GM21423 (cell line): ENCODE results near the gene XCR1.
"Not testable (repeated sequence)": the region's sequence is repeated elsewhere in the genome, so short reads cannot be mapped to it uniquely, and the experiment has no call there.

Experiments used
- ATAC-seq: cut with Tn5 transposase; IDR thresholded peaks from one replicate; pipeline ENCODE4 v1.9.1; 2021; ENCODE audit warnings: mild to moderate bottlenecking, moderate library complexity; ENCODE audit not compliant: unreplicated experiment

Gene XCR1

DNA sequence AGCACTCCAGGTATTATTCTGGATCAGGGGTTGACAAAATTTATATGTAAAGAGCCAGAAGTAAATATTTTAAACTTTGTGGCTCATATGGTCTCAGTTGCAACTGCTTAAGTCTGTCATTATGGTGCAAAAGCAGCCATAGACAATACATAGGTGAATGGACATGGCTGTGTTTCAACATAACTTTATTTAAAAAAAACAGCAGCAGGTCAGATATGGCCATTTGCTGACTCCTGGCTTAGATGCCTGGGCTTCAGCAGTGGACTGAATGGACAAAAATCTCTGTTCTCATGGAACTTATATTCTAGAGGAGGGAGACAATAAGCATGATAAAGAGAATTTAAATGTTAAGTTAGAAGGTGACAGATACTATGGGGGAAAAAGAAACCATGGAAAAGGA, 20.0 kb downstream of the XCR1 start:
- no peak for ATAC-seq

- ATAC-seq: no peak
These were observed 20.8 kb downstream of the XCR1 start for GRCh38 chr3:46006238-46007032.

- not testable (repeated sequence) for ATAC-seq
These were observed 23.6 kb downstream of the XCR1 start for GRCh38 chr3:46003706-46004105.

DNA sequence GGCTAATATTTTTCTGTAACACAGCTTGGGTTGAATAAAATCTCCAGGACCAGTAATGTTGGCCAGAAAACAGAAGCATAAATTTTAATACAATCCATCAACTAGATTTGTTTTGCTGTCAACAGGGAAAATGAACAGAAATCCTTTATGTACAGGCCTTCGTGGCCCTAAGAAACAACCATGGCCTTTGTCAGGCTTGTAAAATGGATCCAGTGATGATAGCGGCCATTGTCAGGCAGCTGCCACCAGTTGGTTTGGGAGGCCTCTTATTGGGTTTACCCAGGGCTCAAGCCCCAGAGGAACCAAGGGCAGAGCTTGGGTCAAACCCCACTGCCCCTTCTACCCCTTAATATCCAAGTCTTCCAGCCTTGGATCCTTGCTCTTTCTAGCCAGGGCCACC, 26.1 kb downstream of the XCR1 start:
- no peak for ATAC-seq

DNA sequence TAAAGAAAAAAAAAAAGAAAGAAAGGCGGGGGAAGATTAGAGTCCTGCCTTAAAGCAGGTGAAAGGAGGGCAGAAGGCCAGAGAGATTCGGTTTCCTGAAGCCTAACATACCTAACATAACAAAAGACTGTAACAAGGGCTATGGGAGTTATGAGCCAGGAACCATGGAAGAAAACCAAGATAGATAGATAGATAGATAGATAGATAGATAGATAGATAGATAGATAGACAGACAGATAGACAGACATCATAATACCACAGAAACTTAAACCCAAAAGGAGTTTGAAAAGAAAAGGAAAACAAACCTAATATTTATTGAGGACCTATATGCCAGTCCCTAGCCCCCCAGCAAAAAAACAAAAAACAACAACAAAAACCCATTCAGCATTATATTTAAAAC, 29.3 kb downstream of the XCR1 start:
- no peak for ATAC-seq

GRCh38 chr3:45997499-45997898, 29.8 kb downstream of the XCR1 start:
- not testable (repeated sequence) for ATAC-seq

DNA sequence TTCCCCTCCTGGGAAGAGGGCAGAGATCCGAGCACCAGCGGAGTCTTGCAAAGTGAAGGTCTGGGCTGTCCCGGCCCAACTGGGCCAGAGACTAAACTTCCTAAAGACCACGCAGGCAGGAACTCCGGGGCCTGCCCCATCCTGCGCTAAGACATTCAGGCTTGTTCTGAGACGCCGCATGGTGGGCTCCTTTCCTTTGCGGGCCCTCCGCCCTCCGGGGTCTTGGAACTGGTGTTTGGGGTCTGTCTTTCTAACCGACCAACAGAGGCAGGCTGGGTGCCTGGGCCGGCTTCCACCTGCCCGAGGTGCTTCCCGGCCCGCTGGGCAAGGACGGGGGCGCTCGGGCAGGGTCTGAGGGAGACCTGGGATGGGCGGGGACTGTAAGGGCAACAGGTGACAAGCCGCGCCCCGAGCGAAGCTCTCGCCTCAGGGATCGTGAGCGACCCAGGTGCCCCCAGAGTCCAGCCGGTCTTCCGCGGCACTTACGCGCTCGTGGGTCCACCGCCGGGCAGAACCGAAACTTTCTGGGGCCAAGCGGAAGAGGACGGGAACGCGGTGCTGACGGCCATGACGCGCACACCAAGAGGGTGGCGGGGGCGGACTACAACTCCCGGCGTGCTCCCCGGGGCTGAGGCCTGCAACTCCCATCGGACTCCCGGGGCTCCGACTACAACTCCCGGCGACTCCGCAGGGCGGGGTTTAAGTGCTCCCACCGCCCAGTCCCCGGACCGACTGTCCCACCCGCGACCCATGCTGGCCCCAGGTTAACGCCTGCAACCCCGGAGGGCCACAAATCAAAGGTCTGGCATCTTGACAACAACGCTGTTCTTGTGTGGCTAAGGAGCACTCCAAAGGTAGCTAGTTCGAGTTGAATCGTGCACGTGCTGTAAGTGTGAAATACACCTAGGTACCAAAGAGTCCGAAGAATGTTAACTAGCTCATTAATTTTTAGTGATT, 31.8 kb downstream of the XCR1 start, which contains the start of gene FYCO1:
TSS of gene FYCO1 (minus strand) at position 589 of the 957 bp plus-strand sequence. CDS start 10,914 bp downstream, outside the sequence.
- ATAC-seq: peak; percentile 88

- no peak for ATAC-seq
These were observed 32.7 kb downstream of the XCR1 start for GRCh38 chr3:45994419-45995235.

GRCh38 chr3:45993421-45994027, 33.8 kb downstream of the XCR1 start:
- no peak for ATAC-seq

GRCh38 chr3:45992821-45993221, 34.5 kb downstream of the XCR1 start:
- no peak for ATAC-seq

DNA sequence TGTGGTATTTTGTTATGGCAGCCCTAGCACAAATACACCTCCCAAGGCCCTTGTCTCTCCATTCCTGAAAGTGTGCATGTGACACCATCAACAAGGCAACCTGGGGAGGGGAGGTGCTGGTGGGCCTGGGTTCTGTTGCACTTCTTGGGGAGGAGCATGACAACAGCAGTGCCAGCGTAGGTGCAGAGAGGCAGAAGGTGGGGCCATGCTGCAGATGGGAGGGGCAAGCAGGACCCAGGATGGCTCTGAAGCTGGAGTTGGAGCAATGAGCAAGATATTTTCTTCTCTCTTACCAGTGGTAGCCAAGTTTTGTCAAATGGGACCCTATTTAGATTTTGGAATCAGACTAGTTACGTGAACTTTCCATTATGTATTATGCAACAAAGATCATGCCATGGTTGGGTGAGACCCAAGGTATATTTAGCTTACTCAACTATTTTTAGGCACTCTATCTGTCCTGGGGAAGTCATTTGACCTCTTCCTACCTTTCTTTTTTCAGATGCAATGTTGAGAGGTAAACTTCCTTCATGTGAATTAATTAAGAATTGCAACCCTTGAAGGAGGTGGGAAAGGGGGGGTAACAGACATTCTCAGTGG, 35.1 kb downstream of the XCR1 start:
- no peak for ATAC-seq

- ATAC-seq: no peak
These were observed 35.9 kb downstream of the XCR1 start for GRCh38 chr3:45991341-45991740.

DNA sequence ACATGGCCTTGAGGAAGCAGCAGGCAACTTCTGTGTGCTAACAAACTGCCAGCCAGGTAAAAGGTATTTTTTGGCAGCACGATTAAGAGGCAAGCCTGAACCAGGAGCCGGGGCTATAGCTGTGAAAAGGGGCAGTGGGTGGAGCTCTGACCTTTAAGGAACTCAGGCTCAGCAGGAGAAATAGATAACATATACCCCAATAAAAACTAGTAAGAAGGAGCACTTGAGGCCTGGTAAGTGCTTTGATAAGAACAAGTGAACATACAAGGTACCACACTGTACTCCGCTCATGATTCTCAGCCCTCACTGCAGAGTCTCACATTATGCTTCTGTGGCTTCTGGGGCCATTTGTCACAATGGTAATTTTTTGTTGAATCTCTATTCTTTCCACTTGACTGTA, 37.1 kb downstream of the XCR1 start:
- ATAC-seq: no peak

DNA sequence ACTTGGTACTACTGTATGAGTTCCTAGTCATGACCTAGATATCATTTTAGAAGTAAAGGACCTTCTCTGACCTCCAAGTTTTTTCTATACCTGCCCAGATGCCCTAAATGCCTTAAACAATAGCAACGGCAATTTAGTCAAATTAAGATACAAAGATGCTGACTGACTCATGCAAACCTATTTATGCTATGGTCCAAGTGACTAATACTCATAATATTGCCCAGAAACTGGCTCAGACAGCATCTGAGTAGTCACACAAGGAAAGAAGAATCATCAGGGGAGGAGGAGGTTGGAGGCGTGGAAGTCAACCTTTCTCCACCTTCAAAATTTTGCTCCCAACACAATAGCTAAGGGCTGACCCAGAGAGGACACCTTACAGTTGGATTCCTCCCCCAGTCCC, 38.5 kb downstream of the XCR1 start:
- ATAC-seq: no peak

DNA sequence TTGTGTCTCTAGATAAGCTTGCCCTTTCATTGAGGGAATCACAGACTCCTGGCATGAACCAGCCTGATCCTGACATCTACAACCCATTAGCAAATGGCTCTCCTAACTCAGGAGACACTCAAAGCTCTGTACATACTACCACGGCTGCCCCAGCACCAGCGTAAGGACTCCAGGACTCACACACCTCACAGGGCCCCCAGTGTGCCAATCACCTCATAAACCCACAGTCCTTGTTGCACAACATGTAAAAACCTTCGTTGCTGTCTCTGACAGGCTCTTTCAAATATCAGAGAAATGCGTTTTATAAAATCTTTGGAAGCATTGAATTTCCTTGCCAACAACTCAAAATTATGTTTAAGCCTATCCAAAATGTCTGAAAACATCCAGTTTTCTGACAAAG, 38.9 kb downstream of the XCR1 start:
- ATAC-seq: no peak

DNA sequence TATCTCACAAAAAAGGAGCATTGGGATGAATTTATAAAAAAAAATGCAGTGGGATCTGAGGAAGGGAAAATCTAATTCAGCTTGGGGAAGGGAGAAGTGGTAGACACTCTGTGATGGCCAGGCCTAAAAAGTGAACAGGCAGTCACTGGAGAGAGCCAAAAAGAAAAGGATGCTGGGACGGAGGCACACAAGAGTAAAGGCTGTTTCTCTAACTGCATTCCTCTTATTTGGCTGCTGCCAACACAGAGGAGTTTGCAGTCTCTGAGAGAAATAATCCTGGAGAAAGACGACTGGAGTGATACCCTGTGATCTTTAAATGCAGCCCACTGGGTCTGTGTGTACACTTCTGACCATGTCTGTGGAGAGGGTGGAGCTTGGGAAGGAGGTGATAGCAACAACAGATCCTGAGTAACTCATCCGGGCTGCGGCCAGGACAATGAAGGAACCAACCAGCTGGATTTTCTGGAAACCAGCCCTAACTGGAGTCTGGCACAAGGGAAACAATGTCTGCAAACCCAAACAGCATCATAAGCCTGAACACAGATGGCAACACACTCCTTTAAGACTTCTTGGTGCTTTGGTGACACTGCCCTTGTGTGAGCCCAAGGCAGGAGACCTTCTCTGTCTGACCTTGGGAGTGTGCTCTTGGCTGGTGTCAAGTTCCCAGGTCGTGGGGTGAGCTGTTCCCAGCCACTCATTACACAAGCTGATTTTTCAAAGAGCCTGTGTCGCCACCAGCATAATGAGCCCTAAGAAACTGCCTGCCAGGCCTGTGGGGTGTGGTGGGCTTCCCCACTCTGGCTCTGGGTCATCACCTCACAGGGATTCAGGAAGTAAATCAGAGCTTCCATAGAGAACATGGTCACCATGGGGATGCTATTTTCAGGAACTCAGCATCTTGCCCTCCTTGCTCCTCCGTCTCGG, 39.7 kb downstream of the XCR1 start:
- no peak for ATAC-seq

DNA sequence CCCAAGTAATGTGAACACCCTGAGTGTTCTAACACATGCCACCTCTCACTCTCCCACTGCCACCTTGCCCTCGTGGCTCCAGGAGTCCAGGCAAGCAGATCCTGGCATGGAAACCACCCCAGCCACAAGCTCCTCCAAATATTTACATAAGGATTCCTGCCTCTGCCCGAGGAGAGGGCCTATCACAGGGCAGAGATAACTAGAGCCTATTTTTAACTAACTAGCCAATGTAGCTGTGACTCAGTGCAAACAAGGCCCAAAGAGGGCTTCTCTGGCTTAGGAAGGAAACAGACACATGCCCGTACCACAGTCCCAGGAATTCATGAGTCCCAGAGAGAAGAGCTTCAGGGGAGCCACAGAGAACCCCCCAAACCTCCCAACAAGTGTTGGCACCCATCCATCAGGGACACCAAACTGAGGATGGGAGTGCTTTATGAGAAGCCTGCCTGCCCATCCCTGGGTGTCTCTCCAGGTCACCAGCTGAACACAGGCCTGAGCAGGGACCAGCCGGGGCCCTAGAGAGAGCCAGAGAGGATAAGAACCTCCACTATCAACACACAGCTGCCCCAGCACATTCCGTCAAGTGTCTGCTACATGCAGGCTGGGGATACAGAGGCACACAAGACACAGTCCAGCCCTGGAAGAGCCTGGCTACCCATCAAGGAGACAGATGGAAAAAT, 40.8 kb downstream of the XCR1 start:
- ATAC-seq: no peak

DNA sequence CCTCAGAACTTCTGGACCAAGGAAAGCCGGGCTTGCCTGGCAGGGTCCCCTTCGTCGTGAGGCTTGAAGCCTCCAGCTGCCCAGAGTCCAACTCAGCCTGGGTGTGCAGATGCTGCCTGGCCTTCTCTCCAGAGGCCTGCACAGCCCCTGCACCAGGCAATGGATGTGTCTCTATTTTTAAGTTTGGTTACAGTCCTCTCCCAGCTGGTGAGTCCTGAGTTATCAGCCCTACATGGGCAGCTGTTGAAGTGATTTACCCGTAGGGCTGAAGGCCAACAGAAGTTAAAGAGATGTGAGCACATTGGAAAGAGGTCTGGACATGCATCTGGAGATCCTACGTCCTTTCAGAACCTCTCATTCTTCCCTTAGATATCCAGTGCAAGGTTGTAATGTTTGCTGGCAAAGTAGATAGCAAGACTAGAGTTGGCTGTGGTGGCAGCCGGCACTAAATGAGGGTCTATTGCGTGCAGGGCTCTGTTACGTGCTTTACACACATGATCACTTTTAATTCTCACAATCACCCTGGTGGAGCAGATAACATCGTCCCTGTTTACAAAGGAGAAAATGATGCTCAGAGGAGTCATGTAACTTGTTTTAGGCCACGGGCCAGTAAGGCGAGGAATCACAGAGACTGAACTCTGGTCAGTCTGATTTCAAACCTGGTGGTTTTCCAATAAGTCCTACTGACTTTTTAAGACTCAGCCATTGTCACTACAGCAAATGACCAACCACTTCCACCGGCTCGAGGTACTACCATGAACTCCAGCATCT, 41.6 kb downstream of the XCR1 start:
- ATAC-seq: no peak
